CD14-positive monocyte (primary cell): Measurements from ENCODE around the gene RECQL5. TPM values are rescaled to one million over a fixed set of nuclear protein-coding genes. Genes with fewer than 3 reads are reported as not detected.

Experiments used
- DNase-seq, 3 donors: peaks; one replicate each; pipeline ENCODE4 v3.0.0-alpha.2; 2011 to 2022
- H2AFZ ChIP-seq: 2 replicates; pipeline ENCODE4 v1.6.0; 2012; ENCODE audit warnings: mild to moderate bottlenecking, low read depth, low read length, inconsistent platforms; ENCODE audit not compliant: insufficient read depth, poor library complexity, severe bottlenecking
- H3K27ac ChIP-seq, 2 donors: 1 replicate in 1 of 2; 2 replicates in 1 of 2; pipeline ENCODE4 v1.5.1; 2012 to 2013; ENCODE audit warnings: low read length in 2 of 2, control low read depth in 1 of 2, inconsistent platforms in 1 of 2, low read depth in 1 of 2, mild to moderate bottlenecking in 1 of 2
- H3K27me3 ChIP-seq, 2 donors: one replicate each; pipeline versions ENCODE4 v1.6.0 to v1.6.1; 2011 to 2013; ENCODE audit warnings: low read length in 2 of 2; ENCODE audit not compliant: control insufficient read depth in 2 of 2, insufficient read depth in 2 of 2
- H3K36me3 ChIP-seq, 2 donors: replicated peaks in 1 of 2; 1 replicate in 1 of 2; 2 replicates in 1 of 2; pipeline versions ENCODE4 v1.5.1 to v1.6.1; 2012 to 2013; ENCODE audit warnings: low read length in 2 of 2, control low read depth in 1 of 2, inconsistent platforms in 1 of 2, mild to moderate bottlenecking in 1 of 2; ENCODE audit not compliant: insufficient read depth in 2 of 2, control insufficient read depth in 1 of 2
- H3K4me1 ChIP-seq, 2 donors: 1 replicate in 1 of 2; 2 replicates in 1 of 2; pipeline versions ENCODE4 v1.5.1 to v1.6.1; 2012 to 2013; ENCODE audit warnings: low read length in 2 of 2, control low read depth in 1 of 2, inconsistent platforms in 1 of 2, mild to moderate bottlenecking in 1 of 2, moderate library complexity in 1 of 2; ENCODE audit not compliant: insufficient read depth in 2 of 2, control insufficient read depth in 1 of 2
- H3K4me2 ChIP-seq: replicated peaks from 2 replicates; pipeline ENCODE3; 2012; ENCODE audit warnings: low read length, moderate library complexity, mild to moderate bottlenecking; ENCODE audit not compliant: poor library complexity, severe bottlenecking; ENCODE audit errors: extremely low read depth
- H3K4me3 ChIP-seq, 3 experiments: fragments of 200-600 bp in 1 of 3; sonication (generic) in 1 of 3; replicated peaks in 1 of 3; 1 replicate in 2 of 3; 2 replicates in 1 of 3; pipeline ENCODE4 v1.5.1; 2011 to 2013; ENCODE audit warnings: low read length in 3 of 3, mild to moderate bottlenecking in 3 of 3, control low read depth in 2 of 3, low read depth in 2 of 3, inconsistent platforms in 1 of 3, moderate library complexity in 1 of 3
- H3K79me2 ChIP-seq: 2 replicates; pipeline ENCODE4 v1.6.0; 2012; ENCODE audit warnings: mild to moderate bottlenecking, control low read depth, inconsistent platforms, low read length, moderate library complexity; ENCODE audit not compliant: insufficient read depth
- H3K9ac ChIP-seq: 2 replicates; pipeline ENCODE4 v1.6.0; 2017; ENCODE audit warnings: low read length, mild to moderate bottlenecking; ENCODE audit not compliant: insufficient read depth, poor library complexity, severe bottlenecking
- H3K9me3 ChIP-seq, 2 donors: replicated peaks in 1 of 2; 1 replicate in 1 of 2; 2 replicates in 1 of 2; pipeline versions ENCODE4 v1.5.1 to v1.6.1; 2012 to 2013; ENCODE audit warnings: low read length in 2 of 2, control low read depth in 1 of 2; ENCODE audit not compliant: control insufficient read depth in 1 of 2, insufficient read depth in 1 of 2
- H4K20me1 ChIP-seq: 2 replicates; pipeline ENCODE4 v1.6.0; 2012; ENCODE audit warnings: mild to moderate bottlenecking, low read length, control low read depth, moderate library complexity; ENCODE audit not compliant: insufficient read depth
- H3K27ac Mint-ChIP-seq, 7 donors: one replicate each; pipeline ENCODE4 v1.8.0; 2020; ENCODE audit warnings: mild to moderate bottlenecking in 7 of 7, mixed read lengths in 7 of 7, moderate library complexity in 6 of 7, inconsistent platforms in 2 of 7
- H3K27me3 Mint-ChIP-seq, 3 donors: one replicate each; pipeline ENCODE4 v1.8.0; 2021 to 2022; ENCODE audit warnings: low read depth in 3 of 3, mild to moderate bottlenecking in 3 of 3, mixed read lengths in 3 of 3, moderate library complexity in 3 of 3, inconsistent platforms in 1 of 3
- H3K36me3 Mint-ChIP-seq, 2 donors: one replicate each; pipeline ENCODE4 v1.8.0; 2020; ENCODE audit warnings: mixed read lengths in 2 of 2, inconsistent platforms in 1 of 2, mild to moderate bottlenecking in 1 of 2
- H3K4me1 Mint-ChIP-seq: one replicate; pipeline ENCODE4 v1.8.0; 2020; ENCODE audit warnings: mild to moderate bottlenecking, mixed read lengths
- H3K4me3 Mint-ChIP-seq, 2 donors: one replicate each; pipeline ENCODE4 v1.8.0; 2020; ENCODE audit warnings: mild to moderate bottlenecking in 2 of 2, mixed read lengths in 2 of 2, moderate library complexity in 1 of 2
- H3K9me3 Mint-ChIP-seq, 7 donors: one replicate each; pipeline ENCODE4 v1.8.0; 2020 to 2022; ENCODE audit warnings: mixed read lengths in 7 of 7, mild to moderate bottlenecking in 6 of 7, moderate library complexity in 6 of 7, inconsistent platforms in 2 of 7
- WGBS: methylation state at CpG from one replicate; pipeline ENCODE4 v1.1.5; 2013; ENCODE audit warnings: missing lambda C conversion rate; ENCODE audit not compliant: insufficient coverage; 5-methylcytosine and 5-hydroxymethylcytosine counted together
- intact Hi-C, 2 donors: fragments of 100-400 bp; cut with micrococcal nuclease; formaldehyde crosslinking; loops; one replicate each; pipeline versions ENCODE4 v1.15.0 to v1.15.1; 2023
- polyA plus RNA-seq, 3 donors: library from polyadenylated mRNA; depleted of rRNA in 1 of 3; unstranded in 2 of 3; stranded (reverse) in 1 of 3; fragments of 300-500 nt in 2 of 3; fragments of >200 nt in 1 of 3; fragmentation: Illumina TruSeq in 2 of 3; gene quantifications; 1 replicate in 2 of 3; 2 replicates in 1 of 3; pipeline ENCODE4 v1.2.3, GENCODE V29; 2012 to 2021
- TF ChIP-seq, protein P1 (sequence below): fragments of 200-600 bp; IDR thresholded peaks from one replicate; pipeline ENCODE4 v1.8.0; 2022; ENCODE audit warnings: antibody characterized with exemption, mild to moderate bottlenecking

Gene RECQL5
- polyA plus RNA-seq, 3 donors, result 3.1 to 27.7 (median 4.4) TPM

DNA sequence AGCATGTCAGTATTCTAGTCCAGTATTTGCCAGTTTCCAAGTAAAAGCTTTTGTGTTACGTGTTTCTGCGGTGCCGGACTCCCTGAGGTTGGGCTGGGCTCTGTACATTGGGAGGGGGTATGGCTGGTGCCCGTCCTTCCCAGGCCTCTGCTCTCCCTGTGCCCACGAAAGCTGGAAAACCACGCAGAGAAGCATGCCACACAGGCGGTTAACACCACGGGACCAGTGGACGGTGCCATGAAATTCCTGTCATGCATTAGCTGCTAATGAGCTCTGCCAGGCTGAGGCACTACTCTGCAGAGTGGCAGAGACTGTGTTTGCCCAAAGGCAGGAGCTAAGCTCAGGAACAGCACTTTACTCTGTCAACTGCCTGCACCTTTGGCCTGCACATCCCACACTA, 25.6 kb downstream of the RECQL5 start:
- Mint-ChIP-seq H3K27ac (no peak overlapping the region), H3K4me1 (peaks cover 17% of the 10 kb centered on the region), H3K36me3 (peaks cover 22 to 48% of the 10 kb centered on the region in 2 donors), H3K27me3 (peaks cover 0 to 2% (median 0%) of the 10 kb centered on the region in 3 donors), H3K4me3 (no peak overlapping the region), H3K9me3 (no peaks in the 10 kb centered on the region)
- H3K27me3 ChIP-seq, result no peaks in the 10 kb centered on the region
- no peaks in the 10 kb centered on the region for H3K9me3 ChIP-seq
- WGBS, result 96% methylated on average over 9 of the region's 9 CpGs
- no peak overlapping the region for H2AFZ ChIP-seq
- H3K4me2 ChIP-seq, result no peak overlapping the region
- peaks cover 14 to 44% of the 10 kb centered on the region in 2 donors for H3K36me3 ChIP-seq
- TF ChIP-seq, protein P1, sequence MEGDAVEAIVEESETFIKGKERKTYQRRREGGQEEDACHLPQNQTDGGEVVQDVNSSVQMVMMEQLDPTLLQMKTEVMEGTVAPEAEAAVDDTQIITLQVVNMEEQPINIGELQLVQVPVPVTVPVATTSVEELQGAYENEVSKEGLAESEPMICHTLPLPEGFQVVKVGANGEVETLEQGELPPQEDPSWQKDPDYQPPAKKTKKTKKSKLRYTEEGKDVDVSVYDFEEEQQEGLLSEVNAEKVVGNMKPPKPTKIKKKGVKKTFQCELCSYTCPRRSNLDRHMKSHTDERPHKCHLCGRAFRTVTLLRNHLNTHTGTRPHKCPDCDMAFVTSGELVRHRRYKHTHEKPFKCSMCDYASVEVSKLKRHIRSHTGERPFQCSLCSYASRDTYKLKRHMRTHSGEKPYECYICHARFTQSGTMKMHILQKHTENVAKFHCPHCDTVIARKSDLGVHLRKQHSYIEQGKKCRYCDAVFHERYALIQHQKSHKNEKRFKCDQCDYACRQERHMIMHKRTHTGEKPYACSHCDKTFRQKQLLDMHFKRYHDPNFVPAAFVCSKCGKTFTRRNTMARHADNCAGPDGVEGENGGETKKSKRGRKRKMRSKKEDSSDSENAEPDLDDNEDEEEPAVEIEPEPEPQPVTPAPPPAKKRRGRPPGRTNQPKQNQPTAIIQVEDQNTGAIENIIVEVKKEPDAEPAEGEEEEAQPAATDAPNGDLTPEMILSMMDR, result no peak
- H3K4me3 ChIP-seq, result no peak overlapping the region
- H3K79me2 ChIP-seq, result no peaks in the 10 kb centered on the region
- no peak overlapping the region for H3K27ac ChIP-seq
- no peak for DNase-seq
- intact Hi-C loops, result no loop called here
- H4K20me1 ChIP-seq, result no peaks in the 10 kb centered on the region
- no peak overlapping the region for H3K9ac ChIP-seq
- H3K4me1 ChIP-seq, result peaks cover 10 to 15% of the 10 kb centered on the region in 2 donors

DNA sequence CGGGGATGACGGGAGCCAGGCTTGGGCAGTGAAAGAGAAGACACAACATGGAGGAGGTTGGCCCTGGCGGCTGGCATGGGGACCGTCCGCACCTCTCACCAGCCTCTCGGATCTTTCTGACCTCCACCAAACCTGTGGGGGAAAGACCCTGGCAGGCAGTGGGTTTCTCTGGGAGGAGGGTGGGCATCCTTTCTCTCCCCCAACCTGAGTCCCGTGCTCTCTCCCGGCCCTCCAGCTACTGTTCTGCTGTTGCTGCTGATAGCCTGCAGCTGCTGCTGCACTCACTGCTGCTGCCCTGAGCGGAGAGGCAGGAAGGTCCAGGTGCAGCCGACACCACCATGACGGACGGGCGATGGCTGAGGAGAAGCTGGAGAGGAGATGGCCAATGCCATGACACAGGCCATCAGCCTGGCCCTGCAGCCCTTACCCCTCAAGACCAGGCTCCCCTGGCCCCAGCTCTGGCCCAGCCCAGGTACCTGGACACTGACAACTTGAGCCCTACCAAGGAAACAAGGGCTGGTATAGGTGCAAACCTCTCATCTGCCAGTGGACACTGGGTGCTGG, 26.3 kb downstream of the RECQL5 start:
- TF ChIP-seq, protein P1, result no peak

More for the DNA sequence above, 26.3 kb downstream of the RECQL5 start:
- Histone ChIP-seq H3K79me2 (no peaks in the 10 kb centered on the region), H3K9ac (no peak overlapping the region), H3K4me1 (peaks cover 3 to 8% of the 10 kb centered on the region in 2 donors), H3K4me3 (no peak overlapping the region), H3K36me3 (peaks cover 14 to 44% of the 10 kb centered on the region in 2 donors), H3K9me3 (no peaks in the 10 kb centered on the region), H2AFZ (no peak overlapping the region), H4K20me1 (no peaks in the 10 kb centered on the region), H3K4me2 (no peak overlapping the region), H3K27me3 (no peaks in the 10 kb centered on the region), H3K27ac (no peak overlapping the region)
- Mint-ChIP-seq H3K9me3 (peaks cover 0 to 2% (median 0%) of the 10 kb centered on the region in 7 donors), H3K36me3 (peaks cover 23 to 45% of the 10 kb centered on the region in 2 donors), H3K4me3 (no peak overlapping the region), H3K27ac (no peak overlapping the region), H3K4me1 (peaks cover 10% of the 10 kb centered on the region), H3K27me3 (peaks cover 0 to 2% (median 0%) of the 10 kb centered on the region in 3 donors)
- WGBS, result 97% methylated on average over 7 of the region's 13 CpGs
- DNase-seq, result no peak
- intact Hi-C loops, result no loop called here
